ENCODE measurements around the gene TEX2. TPM values are rescaled to one million over a fixed set of nuclear protein-coding genes. Genes with fewer than 3 reads are reported as not detected.

TEX2 gene
- total and polyA plus RNA-seq, 9 of the 15 experiments (the other 6 are each of a cell fraction or from before 2014, with no cell fraction given): 4.1 to 27.6 (median 19.3) TPM

DNA sequence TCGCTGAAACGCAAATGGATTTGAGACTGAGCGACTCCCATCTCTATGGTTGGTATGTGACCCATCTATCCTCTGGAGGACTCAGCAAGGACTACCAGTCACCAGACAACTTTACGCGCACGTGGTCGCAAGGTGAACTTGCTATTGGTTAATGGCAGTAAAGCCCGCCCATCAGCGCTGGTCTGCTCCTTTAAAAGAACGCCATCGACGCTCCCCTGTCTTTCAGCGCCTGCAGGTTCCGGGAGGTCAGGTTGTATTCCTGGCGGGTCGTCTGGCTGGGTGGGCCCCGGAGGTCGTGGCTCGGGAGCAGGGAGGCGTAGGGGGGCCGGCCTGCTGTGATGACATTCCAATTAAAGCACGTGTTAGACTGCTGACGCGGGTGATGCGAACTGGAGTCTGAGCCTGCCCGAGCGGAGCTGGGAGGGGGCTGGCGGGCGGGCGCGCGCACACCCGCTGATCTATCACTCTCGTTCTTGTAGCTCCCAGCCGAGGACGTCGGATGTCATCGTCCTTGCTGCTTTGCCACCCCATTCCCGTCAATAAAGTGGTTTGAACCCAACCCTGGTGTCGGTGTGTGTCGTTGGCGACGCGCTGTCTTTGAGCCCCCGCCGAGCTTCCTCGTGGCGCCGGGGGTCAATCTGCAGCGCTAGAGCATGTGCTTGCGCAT is 117.2 kb downstream of the TEX2 start (continued):
- TF ChIP-seq SIN3B (IDR thresholded peaks at IDR 0.05; ENCODE audit: low read depth): no peak
- peak; percentile 73 for TF ChIP-seq ZZZ3 (IDR thresholded peaks at IDR 0.05)
- TF ChIP-seq SMAD4 (CRISPR knock-in tag; conservative IDR thresholded peaks at IDR 0.05): peak; percentile 64; the same call in 1 of the 2 replicates
- peak; percentile 74; the same call in 1 of the 2 replicates for TF ChIP-seq E2F1 (CRISPR knock-in tag; IDR thresholded peaks at IDR 0.05)
- TF ChIP-seq, protein P1, sequence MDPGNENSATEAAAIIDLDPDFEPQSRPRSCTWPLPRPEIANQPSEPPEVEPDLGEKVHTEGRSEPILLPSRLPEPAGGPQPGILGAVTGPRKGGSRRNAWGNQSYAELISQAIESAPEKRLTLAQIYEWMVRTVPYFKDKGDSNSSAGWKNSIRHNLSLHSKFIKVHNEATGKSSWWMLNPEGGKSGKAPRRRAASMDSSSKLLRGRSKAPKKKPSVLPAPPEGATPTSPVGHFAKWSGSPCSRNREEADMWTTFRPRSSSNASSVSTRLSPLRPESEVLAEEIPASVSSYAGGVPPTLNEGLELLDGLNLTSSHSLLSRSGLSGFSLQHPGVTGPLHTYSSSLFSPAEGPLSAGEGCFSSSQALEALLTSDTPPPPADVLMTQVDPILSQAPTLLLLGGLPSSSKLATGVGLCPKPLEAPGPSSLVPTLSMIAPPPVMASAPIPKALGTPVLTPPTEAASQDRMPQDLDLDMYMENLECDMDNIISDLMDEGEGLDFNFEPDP (CRISPR knock-in tag; IDR thresholded peaks at IDR 0.05): no peak
- no peak for TF ChIP-seq DNMT1 (IDR thresholded peaks at IDR 0.05)
- TF ChIP-seq, protein P2, sequence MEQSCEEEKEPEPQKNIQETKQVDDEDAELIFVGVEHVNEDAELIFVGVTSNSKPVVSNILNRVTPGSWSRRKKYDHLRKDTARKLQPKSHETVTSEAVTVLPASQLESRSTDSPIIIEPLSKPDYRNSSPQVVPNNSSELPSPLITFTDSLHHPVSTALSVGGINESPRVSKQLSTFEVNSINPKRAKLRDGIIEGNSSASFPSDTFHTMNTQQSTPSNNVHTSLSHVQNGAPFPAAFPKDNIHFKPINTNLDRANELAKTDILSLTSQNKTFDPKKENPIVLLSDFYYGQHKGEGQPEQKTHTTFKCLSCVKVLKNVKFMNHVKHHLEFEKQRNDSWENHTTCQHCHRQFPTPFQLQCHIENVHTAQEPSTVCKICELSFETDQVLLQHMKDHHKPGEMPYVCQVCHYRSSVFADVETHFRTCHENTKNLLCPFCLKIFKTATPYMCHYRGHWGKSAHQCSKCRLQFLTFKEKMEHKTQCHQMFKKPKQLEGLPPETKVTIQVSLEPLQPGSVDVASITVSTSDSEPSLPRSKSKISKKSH (CRISPR knock-in tag; IDR thresholded peaks at IDR 0.05): no peak
- peak; percentile 45 for TF ChIP-seq DPF2 (IDR thresholded peaks at IDR 0.05)
- peak; percentile 99 for TF ChIP-seq POLR2G (IDR thresholded peaks at IDR 0.05; ENCODE audit: low read depth, low read length)
- TF ChIP-seq TAF7 (tag; IDR thresholded peaks at IDR 0.05): peak; percentile 69; the same call in 1 of the 2 replicates
- TF ChIP-seq ZNF133 (CRISPR knock-in tag; IDR thresholded peaks at IDR 0.05): no peak
- TF ChIP-seq XRCC5 (IDR thresholded peaks at IDR 0.05; ENCODE audit: low read depth, low read length): no peak
